Measurements from ENCODE around the gene PEPD. TPM values are rescaled to one million over a fixed set of nuclear protein-coding genes. Genes with fewer than 3 reads are reported as not detected.
"Not testable (repeated sequence)": the region's sequence is repeated elsewhere in the genome, so short reads cannot be mapped to it uniquely, and the experiment has no call there.

Gene PEPD
- total RNA-seq, 2 donors from 2014 or later, result 74.0 to 89.9 TPM

- Histone ChIP-seq H3K36me3 (no peaks in the 10 kb centered on the region), H3K4me1 (replicated peaks) (no peaks in the 10 kb centered on the region), H3K27ac (no peak overlapping the region), H3K4me3 (no peak overlapping the region), H3K27me3 (replicated peaks; ENCODE audit: insufficient read depth) (no peaks in the 10 kb centered on the region), H3K9me3 (no peaks in the 10 kb centered on the region)
- TF ChIP-seq POLR2AphosphoS5 (IDR thresholded peaks at IDR 0.05) (no peak), POLR2A (IDR thresholded peaks at IDR 0.05) (no peak)
- TF ChIP-seq, protein P1, sequence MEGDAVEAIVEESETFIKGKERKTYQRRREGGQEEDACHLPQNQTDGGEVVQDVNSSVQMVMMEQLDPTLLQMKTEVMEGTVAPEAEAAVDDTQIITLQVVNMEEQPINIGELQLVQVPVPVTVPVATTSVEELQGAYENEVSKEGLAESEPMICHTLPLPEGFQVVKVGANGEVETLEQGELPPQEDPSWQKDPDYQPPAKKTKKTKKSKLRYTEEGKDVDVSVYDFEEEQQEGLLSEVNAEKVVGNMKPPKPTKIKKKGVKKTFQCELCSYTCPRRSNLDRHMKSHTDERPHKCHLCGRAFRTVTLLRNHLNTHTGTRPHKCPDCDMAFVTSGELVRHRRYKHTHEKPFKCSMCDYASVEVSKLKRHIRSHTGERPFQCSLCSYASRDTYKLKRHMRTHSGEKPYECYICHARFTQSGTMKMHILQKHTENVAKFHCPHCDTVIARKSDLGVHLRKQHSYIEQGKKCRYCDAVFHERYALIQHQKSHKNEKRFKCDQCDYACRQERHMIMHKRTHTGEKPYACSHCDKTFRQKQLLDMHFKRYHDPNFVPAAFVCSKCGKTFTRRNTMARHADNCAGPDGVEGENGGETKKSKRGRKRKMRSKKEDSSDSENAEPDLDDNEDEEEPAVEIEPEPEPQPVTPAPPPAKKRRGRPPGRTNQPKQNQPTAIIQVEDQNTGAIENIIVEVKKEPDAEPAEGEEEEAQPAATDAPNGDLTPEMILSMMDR (IDR thresholded peaks at IDR 0.05), result no peak
- WGBS, result 61% methylated on average over 10 of the region's 10 CpGs
- intact Hi-C loops (cut with DNase I), result no loop called here
- DNase-seq (ENCODE audit: low spot score), result no peak
Measured at GRCh38 chr19:33557196-33557595, 35.6 kb upstream of the PEPD start.

DNA sequence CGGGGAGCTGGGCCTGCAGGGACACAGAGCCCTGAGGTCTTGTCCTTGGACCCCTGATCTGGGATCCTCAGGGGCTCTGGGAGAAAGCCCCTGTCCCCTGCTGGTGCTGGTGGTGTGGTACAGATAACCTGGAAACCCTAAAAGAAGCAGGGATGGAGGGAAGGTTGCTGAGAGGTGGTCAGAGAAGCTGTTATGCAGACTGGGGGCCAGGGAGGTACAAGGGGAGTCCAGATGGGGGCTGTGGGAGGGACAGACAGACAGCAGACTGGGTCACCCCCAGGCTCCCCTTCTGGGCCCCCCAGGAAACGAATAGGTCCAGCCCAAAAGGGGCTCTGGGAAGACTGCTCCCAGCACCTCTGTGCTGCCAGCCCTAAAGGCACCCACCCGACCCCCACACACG, 34.7 kb upstream of the PEPD start:
- intact Hi-C loops (cut with DNase I), result no loop called here
- Histone ChIP-seq H3K4me3 (no peak overlapping the region), H3K27ac (no peak overlapping the region), H3K27me3 (replicated peaks; ENCODE audit: insufficient read depth) (no peaks in the 10 kb centered on the region), H3K4me1 (replicated peaks) (no peaks in the 10 kb centered on the region), H3K36me3 (no peaks in the 10 kb centered on the region), H3K9me3 (no peaks in the 10 kb centered on the region)
- TF ChIP-seq POLR2A (IDR thresholded peaks at IDR 0.05) (no peak), POLR2AphosphoS5 (IDR thresholded peaks at IDR 0.05) (no peak)
- TF ChIP-seq, protein P1 (IDR thresholded peaks at IDR 0.05), result no peak
- WGBS, result 72% methylated on average over 4 of the region's 4 CpGs
- no peak for DNase-seq (ENCODE audit: low spot score)

DNA sequence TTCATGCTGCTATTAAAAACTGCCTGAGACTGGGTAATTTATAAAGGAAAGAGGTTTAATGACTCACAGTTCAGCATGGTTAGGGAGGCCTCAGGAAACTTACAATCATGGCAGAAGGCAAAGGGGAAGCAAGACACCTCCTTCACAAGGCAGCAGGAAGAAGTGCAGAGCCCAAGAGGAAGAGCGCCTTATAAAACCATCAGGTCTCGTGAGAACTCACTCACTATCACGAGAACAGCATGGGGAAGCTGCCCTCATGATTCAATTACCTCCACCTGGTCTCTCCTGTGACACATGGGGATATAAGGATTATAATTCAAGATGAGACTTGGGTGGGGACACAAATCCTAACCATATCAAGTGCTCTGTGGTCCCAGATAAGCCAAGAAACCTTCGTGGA, 34.1 kb upstream of the PEPD start:
- H3K36me3 ChIP-seq; H3K27ac ChIP-seq; H3K27me3 ChIP-seq (replicated peaks; ENCODE audit: insufficient read depth); intact Hi-C loops (cut with DNase I); H3K4me3 ChIP-seq; DNase-seq (ENCODE audit: low spot score); H3K9me3 ChIP-seq; H3K4me1 ChIP-seq (replicated peaks): not testable (repeated sequence)
- WGBS, result 68% methylated on average over 4 of the region's 4 CpGs

- no peak for TF ChIP-seq POLR2AphosphoS5 (IDR thresholded peaks at IDR 0.05)
- TF ChIP-seq, protein P1 (IDR thresholded peaks at IDR 0.05), result no peak
- no peak overlapping the region for H3K4me3 ChIP-seq
- H3K4me1 ChIP-seq (replicated peaks), result no peaks in the 10 kb centered on the region
- no peak for DNase-seq (ENCODE audit: low spot score)
- intact Hi-C loops (cut with DNase I), result no loop called here
- H3K36me3 ChIP-seq, result no peaks in the 10 kb centered on the region
- H3K27me3 ChIP-seq (replicated peaks; ENCODE audit: insufficient read depth), result no peaks in the 10 kb centered on the region
- 82% methylated on average over 7 of the region's 7 CpGs for WGBS
- H3K9me3 ChIP-seq, result no peaks in the 10 kb centered on the region
- no peak overlapping the region for H3K27ac ChIP-seq
Measured at GRCh38 chr19:33554821-33555220, 33.2 kb upstream of the PEPD start.

DNA sequence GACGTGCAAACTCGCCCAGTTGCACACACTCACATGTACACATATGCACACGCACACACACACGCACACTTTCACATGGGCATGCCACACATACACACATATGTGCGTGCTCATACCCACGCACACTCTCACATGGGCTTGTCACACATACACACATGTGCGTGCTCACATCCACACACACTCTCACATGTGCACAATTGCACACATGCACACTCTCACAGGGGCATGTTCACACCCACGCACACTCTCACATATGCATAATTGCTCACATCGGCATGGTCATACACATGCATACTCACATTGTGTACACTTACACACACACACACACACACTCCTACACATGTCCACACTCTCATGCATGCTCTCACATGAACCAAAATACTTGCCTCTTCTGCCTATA, 32.8 kb upstream of the PEPD start:
- Histone ChIP-seq H3K36me3 (no peaks in the 10 kb centered on the region), H3K27ac (no peak overlapping the region), H3K9me3 (no peaks in the 10 kb centered on the region), H3K27me3 (replicated peaks; ENCODE audit: insufficient read depth) (no peaks in the 10 kb centered on the region), H3K4me1 (replicated peaks) (no peaks in the 10 kb centered on the region), H3K4me3 (no peak overlapping the region)
- DNase-seq (ENCODE audit: low spot score), result no peak
- TF ChIP-seq, protein P1 (IDR thresholded peaks at IDR 0.05), result no peak
- TF ChIP-seq POLR2A (IDR thresholded peaks at IDR 0.05) (no peak), POLR2AphosphoS5 (IDR thresholded peaks at IDR 0.05) (no peak)
- WGBS, result 94% methylated on average over 9 of the region's 9 CpGs
- intact Hi-C loops (cut with DNase I), result no loop called here
